HG03457 (cell line): ENCODE results near the gene MXI1.
"Not testable (repeated sequence)": the region's sequence is repeated elsewhere in the genome, so short reads cannot be mapped to it uniquely, and the experiment has no call there.

Experiments used
- ATAC-seq: cut with Tn5 transposase; IDR thresholded peaks from one replicate; pipeline ENCODE4 v1.9.1; 2021; ENCODE audit warnings: moderate number of reproducible peaks; ENCODE audit not compliant: unreplicated experiment

MXI1 gene

DNA sequence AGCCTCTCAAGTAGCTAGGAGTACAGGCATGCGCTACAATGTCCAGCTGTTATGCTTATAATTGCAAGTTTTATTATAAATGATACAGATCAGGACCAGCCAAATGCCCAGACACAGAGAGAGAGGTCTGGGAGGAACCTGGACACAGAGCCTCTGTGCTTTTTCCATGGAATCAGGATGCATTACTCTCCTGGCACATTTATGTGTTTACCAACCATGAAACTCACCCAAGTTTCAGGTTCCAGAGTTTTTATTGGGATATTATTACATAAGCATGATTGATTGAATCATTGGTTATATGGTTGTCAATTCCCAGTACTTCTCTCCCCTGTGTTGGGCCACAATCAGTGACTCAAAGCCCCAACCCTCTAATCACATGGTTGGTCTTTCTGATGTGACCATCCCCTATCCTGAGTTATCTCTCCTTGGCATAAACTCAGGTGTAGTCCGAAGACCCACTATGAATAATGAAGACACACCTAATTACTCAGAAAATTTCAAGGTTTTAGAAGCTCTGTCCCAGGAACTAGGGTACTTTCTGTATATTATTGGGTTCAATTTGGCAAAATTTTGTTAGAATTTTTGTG is 30.6 kb downstream of the MXI1 start:
- no peak for ATAC-seq

DNA sequence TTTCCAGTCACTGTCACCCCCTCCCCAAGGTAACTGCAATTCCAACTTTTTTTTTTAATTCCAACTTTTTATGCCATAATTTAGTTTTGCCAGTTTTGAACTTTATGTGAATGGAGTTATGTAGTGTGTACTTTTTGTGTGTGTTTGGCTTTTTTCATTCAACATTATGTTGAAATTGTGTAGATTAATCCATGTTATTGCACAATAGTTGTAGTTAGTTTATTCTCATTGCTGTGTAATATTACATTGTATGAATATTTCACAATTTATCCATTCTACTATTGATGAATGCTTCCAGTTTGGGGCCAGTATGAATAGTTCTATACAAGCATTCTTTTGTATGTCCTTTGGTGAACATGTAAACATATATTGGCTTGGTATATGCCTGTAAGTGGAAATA is 32.5 kb downstream of the MXI1 start:
- no peak for ATAC-seq

DNA sequence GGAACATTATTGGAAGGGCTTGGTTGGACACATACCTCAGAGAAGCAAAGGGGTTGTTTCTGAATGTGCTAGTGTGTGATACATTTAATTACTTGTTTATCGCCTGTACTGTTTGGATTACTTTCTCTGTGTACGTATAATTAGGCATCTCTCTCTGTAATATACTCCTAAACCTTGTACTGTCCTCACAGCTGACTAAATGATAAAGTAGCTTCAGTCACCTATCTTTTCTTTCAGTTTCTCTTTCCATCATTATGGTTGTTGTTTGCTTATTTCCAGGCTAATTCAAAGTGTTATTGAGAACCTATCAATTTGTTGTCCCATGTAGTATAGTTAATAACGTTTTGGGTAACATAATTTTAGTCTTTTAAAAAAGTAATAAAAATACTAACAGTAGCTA is 34.0 kb downstream of the MXI1 start:
- no peak for ATAC-seq

DNA sequence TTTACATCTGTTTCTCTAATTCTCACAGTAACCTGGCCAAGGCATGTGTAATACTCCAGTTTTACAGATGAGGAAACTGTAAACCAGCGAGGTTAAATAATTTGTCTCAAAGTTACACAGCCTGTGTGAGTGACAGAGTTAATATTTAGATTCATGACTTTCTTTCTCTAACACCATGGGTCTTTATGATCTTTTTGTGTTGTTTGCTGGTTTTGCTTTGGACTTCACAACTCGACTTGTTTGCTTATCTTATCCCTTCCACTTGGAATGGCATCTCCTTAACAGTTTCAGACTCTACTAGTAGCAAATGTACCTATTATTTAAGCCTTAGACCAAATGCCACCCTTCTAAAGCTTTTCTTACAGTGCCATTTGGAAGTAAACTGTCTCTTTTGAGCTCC is 34.4 kb downstream of the MXI1 start:
- no peak for ATAC-seq

DNA sequence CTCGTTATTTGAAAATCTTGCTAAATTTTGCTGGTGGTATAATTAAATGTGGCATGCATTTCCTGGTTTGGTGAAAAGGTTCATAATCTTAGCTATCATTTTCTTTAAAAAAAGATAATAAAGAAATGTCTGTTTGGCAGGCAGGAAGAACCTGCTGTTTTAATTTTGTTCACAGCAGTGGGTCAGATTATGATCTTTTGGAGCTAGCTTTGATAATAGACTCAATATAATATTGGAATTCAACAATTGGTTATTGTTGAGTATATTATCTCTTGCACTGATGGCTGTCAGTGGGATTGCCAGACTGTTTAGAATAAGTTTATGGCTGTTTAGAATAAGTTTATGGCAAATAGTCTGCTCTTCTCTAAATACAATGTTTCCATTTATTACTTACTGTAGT is 35.1 kb downstream of the MXI1 start:
- no peak for ATAC-seq

DNA sequence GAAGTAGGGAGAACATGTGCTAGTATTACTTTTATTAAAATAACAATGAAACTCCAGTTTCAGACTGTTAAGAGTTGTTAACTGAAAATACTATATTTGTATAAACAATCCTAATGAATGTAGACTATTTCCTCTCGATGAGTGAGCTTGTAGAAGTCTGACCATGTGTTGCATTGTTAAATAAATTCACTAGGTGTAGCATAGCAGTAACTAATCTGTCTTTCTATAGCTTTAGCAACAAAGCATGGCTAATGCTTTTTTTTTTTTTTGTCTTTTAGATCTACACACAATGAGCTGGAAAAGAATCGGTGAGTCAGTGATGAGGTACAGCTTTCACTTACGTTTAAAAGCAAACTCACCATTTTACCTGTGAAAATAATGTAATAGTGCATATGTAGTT is 37.1 kb downstream of the MXI1 start:
- no peak for ATAC-seq

DNA sequence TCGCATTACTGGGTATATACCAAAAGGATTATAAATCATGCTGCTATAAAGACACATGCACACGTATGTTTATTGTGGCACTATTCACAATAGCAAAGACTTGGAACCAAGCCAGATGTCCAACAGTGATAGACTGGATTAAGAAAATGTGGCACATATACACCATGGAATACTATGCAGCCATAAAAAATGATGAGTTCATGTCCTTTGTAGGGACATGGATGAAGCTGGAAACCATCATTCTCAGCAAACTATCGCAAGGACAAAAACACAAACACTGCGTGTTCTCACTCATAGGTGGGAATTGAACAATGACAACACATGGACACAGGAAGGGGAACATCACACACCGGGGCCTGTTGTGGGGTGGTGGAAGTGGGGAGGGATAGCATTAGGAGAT is 40.4 kb downstream of the MXI1 start:
- ATAC-seq, result not testable (repeated sequence)

DNA sequence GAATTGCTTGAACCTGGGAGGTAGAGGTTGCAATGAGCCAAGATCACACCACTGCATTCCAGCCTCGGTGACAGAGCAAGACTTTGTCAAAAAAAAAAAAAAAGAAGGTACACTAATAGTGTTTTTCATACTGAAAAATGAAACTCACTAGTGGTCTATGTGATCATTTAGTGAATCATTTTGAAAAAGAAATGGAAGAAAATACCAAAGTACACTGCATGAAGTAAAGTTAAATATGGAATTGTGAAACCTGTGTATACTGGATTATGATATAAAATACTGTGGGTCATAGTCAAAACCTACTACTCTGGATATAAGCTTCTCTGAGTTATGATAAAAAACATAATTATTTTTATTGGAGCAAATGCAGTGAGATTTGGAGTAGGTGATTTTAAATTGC is 42.1 kb downstream of the MXI1 start:
- peak; percentile 49 for ATAC-seq

DNA sequence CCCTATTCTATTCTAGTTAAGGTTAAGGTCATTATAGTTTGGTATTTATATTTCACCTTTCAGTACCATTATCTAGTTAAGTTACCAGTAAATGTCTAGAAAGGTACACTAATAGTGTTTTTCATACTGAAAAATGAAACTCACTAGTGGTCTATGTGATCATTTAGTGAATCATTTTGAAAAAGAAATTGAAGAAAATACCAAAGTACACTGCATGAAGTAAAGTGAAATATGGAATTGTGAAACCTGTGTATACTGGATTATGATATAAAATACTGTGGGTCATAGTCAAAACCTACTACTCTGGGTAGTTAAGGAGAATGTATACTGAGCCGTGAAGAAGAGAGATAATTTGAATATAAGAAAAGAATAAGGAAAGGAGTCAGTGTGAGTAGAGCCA is 44.0 kb downstream of the MXI1 start:
- peak; percentile 80 for ATAC-seq

DNA sequence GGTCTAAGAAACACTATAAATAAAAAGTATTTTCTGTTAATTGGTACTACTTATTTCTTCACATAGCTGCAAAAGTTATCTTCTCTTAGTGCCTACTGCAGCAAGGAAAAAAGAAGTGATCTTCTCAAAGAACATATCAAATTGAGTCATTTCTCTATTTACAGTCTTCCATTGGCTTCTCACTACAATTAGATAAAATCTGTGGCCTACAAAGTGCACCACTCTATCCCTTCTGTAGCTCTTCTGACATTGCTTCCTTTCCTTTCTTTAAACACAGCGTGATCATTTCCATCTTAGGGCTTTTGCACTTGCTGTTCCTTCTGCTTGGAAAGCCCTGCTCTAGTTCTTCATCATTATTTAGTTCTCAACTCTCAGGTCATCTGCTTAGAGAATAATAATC is 44.7 kb downstream of the MXI1 start:
- no peak for ATAC-seq

DNA sequence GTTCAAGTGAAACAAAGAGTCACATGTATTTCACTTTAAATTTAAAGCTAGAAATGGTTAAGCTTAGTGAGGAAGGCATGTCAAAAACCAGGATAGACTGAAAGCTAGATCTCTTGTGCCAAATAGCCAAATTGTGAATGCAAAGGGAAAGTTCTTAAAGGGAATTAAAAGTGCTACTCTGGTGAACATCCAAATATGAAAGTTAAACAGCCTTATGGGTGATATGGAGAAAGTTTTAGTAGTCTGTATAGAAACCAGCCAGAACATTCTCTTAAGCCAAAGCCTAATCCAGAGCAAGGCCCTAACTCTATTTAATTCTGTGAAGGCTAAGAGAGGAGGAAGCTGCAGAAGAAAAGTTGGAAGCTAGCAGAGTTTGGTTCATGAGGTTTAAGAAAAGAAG is 47.1 kb downstream of the MXI1 start:
- ATAC-seq, result no peak

DNA sequence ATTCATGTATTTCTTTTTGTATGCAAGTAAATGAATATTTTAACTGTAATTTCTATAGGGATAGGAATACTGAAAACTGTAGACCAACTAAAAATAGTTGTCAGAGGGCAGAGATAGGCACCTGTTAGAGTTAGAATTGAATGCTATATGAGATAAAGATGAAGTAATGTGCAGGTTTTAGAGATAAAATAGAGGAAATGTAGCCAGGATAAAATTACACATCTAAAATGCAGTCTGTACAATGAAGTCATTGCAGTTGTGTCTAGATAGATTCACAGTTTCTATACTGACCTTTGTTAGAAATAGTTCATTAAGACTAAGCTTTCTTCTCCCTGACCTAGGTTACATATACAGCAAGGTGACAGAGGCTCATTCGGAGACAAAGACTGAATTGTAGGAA is 51.1 kb downstream of the MXI1 start:
- no peak for ATAC-seq

DNA sequence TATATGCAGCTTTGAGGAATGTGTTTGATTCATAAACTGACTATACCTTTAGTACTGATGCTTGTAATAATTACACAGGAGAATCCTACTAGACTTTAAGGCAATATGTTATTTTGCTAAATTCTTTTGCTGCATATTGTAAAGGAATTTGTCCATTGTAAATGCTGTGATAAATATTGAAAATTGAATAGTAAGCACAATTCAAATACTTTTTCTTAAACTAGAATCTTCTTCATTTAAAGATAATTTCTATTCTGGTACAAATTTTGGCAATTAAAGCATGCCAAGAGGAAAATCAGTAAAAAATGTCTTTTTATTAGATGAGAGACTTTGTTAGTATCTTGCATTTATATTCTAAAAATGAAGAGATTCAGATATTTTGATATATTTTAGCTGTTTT is 51.9 kb downstream of the MXI1 start:
- no peak for ATAC-seq

DNA sequence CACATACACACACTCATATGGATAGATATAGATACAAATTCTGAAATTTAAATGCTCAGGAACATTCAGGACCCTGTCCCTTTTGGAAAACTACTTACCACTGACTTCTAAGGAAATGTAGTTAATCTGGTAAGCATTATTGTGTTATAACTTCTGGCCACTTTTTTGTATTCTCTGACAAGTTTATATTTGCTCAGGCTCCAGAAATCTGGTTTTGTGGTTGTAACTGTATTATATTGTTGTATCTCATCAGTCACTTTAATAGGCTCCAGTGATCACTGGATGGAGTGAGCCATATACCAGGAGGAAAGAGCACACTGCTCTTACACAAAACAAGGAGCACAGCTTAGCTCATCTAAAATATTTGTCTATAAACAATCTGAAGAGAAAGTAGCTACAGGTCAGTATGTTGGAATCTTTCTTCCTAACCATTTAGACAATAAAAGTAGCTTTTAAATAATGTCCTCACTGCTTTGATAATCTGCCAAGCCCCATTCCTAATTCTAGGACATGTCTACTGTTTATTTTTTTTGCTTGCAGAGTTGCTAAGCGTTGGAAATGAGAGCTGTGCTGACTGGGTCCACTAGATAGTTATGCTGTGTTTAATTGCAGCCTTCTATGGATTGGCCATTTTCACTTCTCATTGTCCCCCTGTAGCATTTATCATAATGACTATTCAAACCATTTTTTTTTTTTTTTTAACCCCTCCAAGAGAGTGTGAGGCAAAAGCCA is 53.5 kb downstream of the MXI1 start:
- ATAC-seq, result no peak

DNA sequence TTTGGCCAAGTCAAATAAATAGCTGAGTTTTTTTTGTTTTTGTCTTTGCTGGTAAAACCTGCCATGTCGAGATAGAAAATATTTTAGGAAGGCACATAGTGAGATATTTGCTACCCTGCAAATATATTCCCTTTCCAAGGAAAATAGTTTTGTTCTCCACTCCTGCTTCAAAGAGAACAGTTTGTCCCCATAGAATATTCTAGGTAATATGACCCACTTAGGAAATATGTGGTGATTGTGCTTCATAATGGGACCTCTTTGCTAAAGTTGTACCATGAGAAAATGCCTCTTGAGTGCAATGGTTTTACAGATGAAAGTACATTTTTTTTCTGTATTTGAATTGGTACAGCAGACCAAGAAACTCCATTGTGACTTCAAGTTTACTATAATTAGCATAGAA is 55.8 kb downstream of the MXI1 start:
- no peak for ATAC-seq

DNA sequence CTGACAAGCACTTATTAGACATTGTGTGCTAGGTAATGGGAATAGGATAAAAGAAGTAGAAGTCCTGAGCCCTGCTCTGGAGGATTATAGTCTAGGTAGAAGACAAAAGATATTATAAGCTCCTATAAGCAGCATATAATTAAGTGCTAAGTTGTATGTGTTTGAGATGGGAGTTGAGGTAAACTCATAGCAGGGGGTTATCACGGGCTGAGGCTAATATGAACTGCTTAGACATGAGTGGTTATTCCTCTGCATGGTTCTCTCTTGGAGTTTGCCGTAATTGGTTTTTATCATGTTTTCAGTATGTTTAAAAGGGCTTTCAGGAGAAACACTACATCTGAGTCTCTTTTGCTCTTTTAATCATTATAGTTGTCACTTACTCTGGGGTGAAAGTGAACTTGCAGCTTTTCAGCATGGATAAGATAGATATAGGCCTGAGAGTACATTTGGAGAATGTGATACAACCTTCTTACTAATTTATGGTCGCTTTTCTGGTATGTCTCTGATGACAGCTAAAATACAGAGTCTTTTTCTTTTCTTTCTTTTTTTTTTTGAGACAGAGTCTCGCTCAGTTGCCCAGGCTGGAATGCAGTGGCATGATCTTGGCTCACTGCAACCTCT is 58.3 kb downstream of the MXI1 start:
- ATAC-seq, result no peak

DNA sequence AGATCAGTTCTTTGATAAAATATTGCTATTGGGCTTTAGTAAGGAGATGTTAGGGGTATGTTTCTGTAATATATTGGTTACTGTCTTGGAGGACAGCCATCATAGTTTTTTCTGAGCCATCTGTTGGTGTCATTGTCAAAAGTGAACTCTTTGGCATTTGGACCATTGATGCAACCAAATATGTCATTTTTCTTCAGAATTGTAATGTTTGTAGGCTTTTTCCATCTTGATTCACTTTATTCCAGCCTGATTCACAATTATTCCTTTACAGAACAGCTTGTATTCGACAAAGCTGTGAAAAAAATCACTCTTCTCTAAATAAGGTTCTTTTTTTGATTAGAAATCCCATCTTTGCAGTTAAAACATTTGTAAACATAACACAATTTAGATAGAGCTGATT is 59.9 kb downstream of the MXI1 start:
- ATAC-seq, result no peak

DNA sequence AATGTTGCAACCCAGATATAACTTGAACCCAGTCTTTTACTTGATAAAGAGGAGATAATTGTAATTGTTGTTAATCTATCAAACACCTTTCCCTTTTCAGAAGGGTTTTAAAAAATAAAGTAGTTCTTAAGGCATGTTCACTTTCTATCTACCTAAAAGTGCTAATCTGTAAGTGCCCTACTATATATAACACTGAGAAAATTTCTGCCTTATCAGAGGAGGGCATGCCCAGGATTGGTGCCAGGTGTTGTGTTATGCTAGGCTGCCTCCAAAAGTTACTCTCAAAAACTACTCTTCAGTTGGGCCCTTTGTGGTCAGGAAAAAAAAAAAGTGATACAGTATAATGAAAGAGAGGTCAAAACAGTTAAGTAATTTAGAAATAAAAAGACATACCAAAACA is 61.0 kb downstream of the MXI1 start:
- ATAC-seq, result no peak

DNA sequence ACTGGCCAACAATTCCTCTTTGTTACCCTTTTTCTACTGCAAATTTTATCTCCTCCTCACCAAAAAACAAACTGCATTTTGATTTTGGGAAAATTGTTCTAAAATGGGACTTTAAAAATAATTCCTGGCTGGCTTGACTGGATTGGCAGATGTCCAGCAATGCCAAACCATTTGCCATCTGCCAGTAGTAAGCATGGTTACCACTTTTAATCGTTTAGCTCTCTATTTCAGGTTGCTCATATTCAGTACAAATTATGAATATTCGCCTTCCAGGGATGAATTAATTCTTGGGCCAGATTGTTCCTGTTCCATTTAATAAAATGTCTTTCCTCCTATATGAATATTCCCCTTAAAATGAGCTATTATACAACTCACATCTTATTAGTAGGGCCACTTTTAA is 61.6 kb downstream of the MXI1 start:
- no peak for ATAC-seq

DNA sequence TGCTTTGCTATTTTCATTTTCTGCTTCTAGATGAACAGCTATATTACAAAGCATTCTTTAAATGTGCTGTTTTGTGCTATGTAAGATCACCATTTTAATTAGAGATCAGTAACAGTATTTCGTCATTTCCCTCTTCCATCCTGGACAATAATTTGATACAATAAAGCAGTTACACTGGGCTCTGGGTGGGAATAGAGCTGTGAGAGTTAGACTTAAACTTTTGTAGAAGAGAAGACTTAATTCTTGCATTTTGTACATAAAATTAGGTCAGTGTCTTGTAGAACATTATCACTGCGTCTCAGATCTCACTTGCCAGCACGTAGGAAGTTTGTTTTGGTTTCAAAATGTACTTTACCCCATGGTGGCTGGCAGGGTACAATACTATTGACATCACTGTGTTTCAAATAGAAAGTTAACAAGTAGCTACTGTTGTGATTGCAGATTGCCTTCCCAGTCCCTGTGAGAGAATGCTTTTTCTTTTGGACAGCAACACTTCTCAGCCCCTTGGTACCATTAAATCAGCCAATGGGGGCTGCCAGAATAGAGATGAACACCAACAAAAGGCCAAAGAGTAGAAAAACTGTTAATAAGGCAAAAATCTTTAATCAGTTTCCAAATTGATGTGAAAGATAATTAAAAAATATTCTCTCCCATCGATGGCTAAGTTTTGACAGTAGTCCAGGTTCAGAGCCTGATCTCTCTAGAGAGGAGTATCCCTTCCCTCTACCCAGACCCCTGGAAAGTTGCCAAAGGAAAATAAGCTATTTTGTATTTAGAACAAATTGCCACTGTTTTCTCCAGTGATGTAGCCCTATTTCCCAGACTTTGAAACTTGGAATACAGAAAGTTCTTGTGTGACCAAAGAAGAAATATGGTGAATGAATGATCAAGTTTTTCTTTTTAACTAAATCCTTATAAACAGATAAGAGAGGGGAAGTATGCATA is 62.2 kb downstream of the MXI1 start:
- ATAC-seq, result no peak

DNA sequence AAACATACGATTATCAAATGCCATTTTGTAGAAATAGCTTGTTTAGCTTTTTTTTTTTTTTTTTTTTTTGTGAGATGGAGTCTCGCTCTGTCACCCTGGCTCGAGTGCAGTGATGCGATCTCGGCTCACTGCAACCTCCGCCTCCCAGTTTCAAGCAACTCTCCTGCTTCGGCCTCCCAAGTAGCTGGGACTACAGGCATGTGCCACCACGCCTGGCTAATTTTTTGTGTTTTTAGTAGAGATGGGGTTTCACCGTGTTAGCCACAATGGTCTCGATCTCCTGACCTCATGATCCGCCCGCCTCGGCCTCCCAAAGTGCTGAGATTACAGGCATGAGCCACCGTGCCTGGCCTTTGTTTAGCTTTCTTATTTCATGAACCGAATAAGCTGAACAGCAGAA is 65.6 kb downstream of the MXI1 start:
- ATAC-seq, result not testable (repeated sequence)

DNA sequence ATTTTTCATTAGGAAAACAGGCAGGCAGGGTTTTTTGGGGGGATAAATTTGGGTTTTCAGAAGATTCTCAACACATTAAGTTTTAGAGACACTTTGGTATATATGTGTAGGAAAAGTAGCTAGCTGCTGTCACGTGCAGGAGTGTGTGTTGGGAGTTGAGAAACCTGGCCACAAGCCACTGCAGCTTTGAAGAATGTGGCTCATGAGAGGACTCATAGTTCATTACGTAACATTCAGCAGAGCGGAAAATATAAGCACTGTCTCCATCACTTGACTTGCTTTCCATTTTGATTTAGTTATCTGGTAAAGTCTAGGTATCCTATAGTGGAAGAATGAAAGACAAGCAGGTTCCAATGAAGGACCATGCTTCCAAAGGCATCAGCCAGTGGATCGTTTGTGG is 66.1 kb downstream of the MXI1 start:
- ATAC-seq, result no peak
